Epidermal melanocyte (primary cell): ENCODE measurements around the gene TGFB1I1.
"Not testable (repeated sequence)": the region's sequence is repeated elsewhere in the genome, so short reads cannot be mapped to it uniquely, and the experiment has no call there.

ENCODE experiments used
- DNase-seq: peaks from one replicate; pipeline ENCODE4 v3.0.0; 2011; ENCODE audit warnings: low spot score; ENCODE audit not compliant: insufficient read length

Gene TGFB1I1

GRCh38 chr16:31487071-31487719 lies 15.2 kb downstream of the TGFB1I1 start:
- no peak for DNase-seq

- DNase-seq: peak; percentile 60
Measured at GRCh38 chr16:31487720-31488467, 15.9 kb downstream of the TGFB1I1 start.

- no peak for DNase-seq
Measured at GRCh38 chr16:31488468-31489297, 16.7 kb downstream of the TGFB1I1 start.

GRCh38 chr16:31489298-31489564 lies 17.3 kb downstream of the TGFB1I1 start:
- DNase-seq: no peak

GRCh38 chr16:31489616-31490584 lies 17.9 kb downstream of the TGFB1I1 start:
- DNase-seq: no peak

GRCh38 chr16:31491778-31492418 lies 19.9 kb downstream of the TGFB1I1 start:
- no peak for DNase-seq

- DNase-seq: no peak
Measured at GRCh38 chr16:31493506-31494125, 21.7 kb downstream of the TGFB1I1 start.

DNA sequence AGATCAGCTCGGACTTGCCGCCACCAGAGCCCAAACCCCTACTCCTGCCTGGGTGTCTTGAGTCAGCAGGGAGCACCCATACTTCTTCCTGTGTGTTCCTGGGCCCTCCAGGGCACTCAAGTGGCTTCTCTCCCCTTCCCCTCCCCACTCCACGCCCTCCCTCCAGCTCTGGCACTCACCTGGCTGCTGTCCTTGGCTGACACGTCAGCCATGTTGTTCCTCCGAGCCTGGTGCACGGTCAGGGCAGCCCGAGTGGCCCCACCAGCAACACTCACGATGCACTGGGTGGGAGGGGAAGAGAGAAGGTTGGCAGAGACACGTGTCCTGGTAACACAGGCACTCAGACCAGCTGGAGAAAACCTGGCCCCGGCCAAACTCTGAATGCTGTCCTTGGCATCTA lies 24.7 kb downstream of the TGFB1I1 start:
- DNase-seq: no peak

GRCh38 chr16:31498493-31498892 lies 26.5 kb downstream of the TGFB1I1 start:
- DNase-seq: no peak

DNA sequence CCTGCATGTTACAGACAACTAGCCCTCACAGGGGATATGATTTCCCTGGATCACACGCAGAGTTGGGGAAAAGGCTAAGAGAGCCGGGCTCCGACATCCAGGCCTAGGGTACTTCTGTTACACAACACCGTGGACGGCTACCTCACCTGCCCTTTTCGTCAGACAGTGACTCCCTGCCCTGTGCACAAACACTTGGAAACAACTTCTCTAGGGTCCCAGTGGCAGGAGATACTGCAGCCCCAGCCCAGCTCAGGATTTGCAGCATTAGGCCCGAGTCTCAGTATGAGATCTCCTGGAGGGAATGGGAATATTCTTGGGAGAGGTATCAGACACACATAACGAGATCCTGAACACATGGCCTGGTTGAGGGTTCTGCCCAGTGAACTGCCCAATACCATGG lies 28.0 kb downstream of the TGFB1I1 start:
- DNase-seq: no peak

GRCh38 chr16:31501226-31501965 lies 29.4 kb downstream of the TGFB1I1 start:
- DNase-seq: no peak

- DNase-seq: no peak
Measured at GRCh38 chr16:31501966-31502348, 30.0 kb downstream of the TGFB1I1 start.

- DNase-seq: no peak
Measured at GRCh38 chr16:31502981-31503380, 31.0 kb downstream of the TGFB1I1 start.

GRCh38 chr16:31503555-31503954 lies 31.6 kb downstream of the TGFB1I1 start:
- not testable (repeated sequence) for DNase-seq

DNA sequence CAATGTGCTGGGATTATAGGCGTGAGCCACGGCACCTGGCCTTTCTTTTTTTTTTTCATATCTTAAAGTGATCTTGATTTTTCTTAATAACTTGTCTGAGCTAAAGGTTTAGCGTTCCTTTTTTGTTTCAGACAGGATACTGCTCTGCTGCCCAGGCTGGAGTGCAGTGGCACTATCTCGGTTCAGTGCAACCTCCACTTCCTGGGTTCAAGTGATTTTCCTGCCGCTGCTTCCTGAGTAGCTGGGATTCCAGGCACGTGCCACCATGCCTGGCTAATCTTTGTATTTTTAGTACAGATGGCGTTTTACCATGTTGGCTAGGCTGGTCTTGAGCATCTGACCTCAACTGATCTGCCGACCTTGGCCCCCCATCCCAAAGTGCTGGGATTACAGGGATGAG lies 32.2 kb downstream of the TGFB1I1 start:
- DNase-seq: no peak

- no peak for DNase-seq
Measured at GRCh38 chr16:31505483-31505882, 33.5 kb downstream of the TGFB1I1 start.

DNA sequence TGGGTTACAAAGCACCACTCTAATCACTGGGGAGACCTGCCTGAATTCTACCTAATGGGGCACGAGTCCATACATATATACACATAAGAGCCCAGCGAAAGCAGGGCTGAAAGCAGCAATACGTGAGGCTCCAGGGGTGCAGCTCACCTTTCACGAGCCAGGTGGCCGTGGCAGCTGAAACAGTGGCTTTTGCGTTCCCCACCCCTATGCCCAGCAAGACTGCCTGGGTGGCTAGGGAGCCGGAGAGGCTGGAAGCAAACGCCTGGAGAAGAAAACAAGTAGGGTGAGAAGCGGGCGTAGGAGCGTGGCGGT lies 35.6 kb downstream of the TGFB1I1 start:
- no peak for DNase-seq

- peak; percentile 82 for DNase-seq
Measured at GRCh38 chr16:31507929-31508705, 36.2 kb downstream of the TGFB1I1 start, which contains the start of gene RUSF1. RUSF1 (minus strand) TSS chr16:31508391; CDS start chr16:31508373, 18 bp downstream.

DNA sequence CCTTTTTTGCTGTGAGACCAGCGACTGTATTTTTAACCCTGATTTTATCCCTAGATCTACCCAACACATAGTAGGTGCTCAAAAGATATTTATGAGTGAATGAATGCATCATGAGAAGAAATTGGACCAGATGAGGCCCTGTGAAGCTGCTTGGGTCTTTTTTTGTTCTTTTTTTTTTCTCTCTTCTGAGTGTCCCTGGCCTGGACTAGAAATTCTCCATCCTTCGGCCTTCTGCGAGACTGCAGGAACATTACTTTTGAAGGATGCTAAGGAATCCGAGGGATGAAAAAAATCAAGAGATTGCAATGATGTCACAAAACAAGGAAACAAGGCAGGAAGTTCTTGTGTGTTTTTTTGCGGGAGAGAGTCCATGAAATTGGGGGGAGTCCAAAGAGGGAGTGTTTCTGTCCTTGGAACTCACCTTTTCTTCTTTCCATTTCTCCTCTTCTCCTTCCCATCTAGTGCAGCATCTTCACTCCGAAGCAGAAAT lies 36.8 kb downstream of the TGFB1I1 start:
- no peak for DNase-seq
